Left renal cortex interstitium (tissue), 4 donors: ENCODE measurements around the gene CELF1. TPM values are rescaled to one million over a fixed set of nuclear protein-coding genes. Genes with fewer than 3 reads are reported as not detected.

ENCODE experiments used
- DNase-seq, 4 donors: peaks; one replicate each; pipeline ENCODE4 v3.0.0-alpha.2; 2013; ENCODE audit warnings: low read depth in 4 of 4, low spot score in 2 of 4, missing footprints in 1 of 4
- polyA plus RNA-seq, 4 donors: library from polyadenylated mRNA; unstranded; fragments of 120-200 nt; gene quantifications; one replicate each; pipeline ENCODE4 v1.2.1, GENCODE V29; 2013; ENCODE audit not compliant: insufficient read length in 4 of 4

Gene CELF1
- polyA plus RNA-seq, 4 donors, result 82.8 to 132 (median 107) TPM

GRCh38 chr11:47460571-47461235 is 92.2 kb downstream of the CELF1 start:
- no peak for DNase-seq

GRCh38 chr11:47454258-47454671 is 98.7 kb downstream of the CELF1 start:
- peak; percentile 34 to 75 (median 52) for DNase-seq

- no peak for DNase-seq
Measured at GRCh38 chr11:47453365-47453764, 99.6 kb downstream of the CELF1 start.

- no peak for DNase-seq
Measured at GRCh38 chr11:47451990-47452389, 100.9 kb downstream of the CELF1 start.

- no peak for DNase-seq
Measured at GRCh38 chr11:47451436-47451835, 101.5 kb downstream of the CELF1 start.

GRCh38 chr11:47449541-47449940 is 103.4 kb downstream of the CELF1 start:
- DNase-seq, result no peak

GRCh38 chr11:47448566-47449427 is 104.1 kb downstream of the CELF1 start, which contains the start of gene RAPSN:
Gene RAPSN (minus strand): TSS chr11:47449136. CDS start chr11:47448964, 172 bp downstream.
- no peak for DNase-seq

- DNase-seq, result no peak
Measured at GRCh38 chr11:47447906-47448305, 105.0 kb downstream of the CELF1 start.

GRCh38 chr11:47446833-47447232 is 106.1 kb downstream of the CELF1 start:
- DNase-seq, result no peak

- no peak for DNase-seq
Measured at GRCh38 chr11:47445840-47446239, 107.1 kb downstream of the CELF1 start.

GRCh38 chr11:47443817-47444216 is 109.1 kb downstream of the CELF1 start:
- DNase-seq, result no peak

- no peak for DNase-seq
Measured at GRCh38 chr11:47443028-47443700, 109.8 kb downstream of the CELF1 start.

- no peak for DNase-seq
Measured at GRCh38 chr11:47442514-47442913, 110.4 kb downstream of the CELF1 start.

GRCh38 chr11:47441421-47441820 is 111.5 kb downstream of the CELF1 start:
- DNase-seq, result no peak

GRCh38 chr11:47440054-47440476 is 112.9 kb downstream of the CELF1 start:
- no peak for DNase-seq

GRCh38 chr11:47438721-47439120 is 114.2 kb downstream of the CELF1 start:
- no peak for DNase-seq

- DNase-seq, result no peak
Measured at GRCh38 chr11:47437746-47438418, 115.0 kb downstream of the CELF1 start.

- no peak for DNase-seq
Measured at GRCh38 chr11:47437218-47437745, 115.7 kb downstream of the CELF1 start.

GRCh38 chr11:47436726-47437125 is 116.2 kb downstream of the CELF1 start:
- DNase-seq, result no peak

GRCh38 chr11:47435687-47436086 is 117.2 kb downstream of the CELF1 start:
- DNase-seq, result no peak
